GM21528 (cell line): ENCODE measurements around the gene ILDR2.

Experiments
- ATAC-seq: cut with Tn5 transposase; IDR thresholded peaks from one replicate; pipeline ENCODE4 v1.9.1; 2021; ENCODE audit warnings: mild to moderate bottlenecking, moderate library complexity; ENCODE audit not compliant: unreplicated experiment, low FRiP score

The ILDR2 gene

DNA sequence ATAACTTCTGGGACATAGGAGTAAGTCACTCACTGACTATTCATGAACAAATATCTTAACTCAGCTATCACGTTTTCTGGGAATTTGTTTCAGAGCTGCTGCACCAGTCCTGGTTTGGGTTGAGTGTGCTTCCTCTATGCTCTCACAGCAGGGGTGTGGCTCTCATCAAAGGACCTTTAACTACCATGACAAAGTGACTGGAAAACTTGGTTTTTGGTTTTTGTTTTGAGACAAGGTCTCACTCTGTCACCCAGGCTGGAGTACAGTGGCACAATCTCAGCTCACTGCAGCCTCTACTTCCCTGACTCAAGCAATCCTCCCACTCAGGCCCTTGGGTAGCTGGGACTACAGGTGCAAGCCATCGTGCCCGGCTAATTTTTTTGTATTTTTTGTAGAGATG lies 4.1 kb downstream of the ILDR2 start:
- no peak for ATAC-seq

DNA sequence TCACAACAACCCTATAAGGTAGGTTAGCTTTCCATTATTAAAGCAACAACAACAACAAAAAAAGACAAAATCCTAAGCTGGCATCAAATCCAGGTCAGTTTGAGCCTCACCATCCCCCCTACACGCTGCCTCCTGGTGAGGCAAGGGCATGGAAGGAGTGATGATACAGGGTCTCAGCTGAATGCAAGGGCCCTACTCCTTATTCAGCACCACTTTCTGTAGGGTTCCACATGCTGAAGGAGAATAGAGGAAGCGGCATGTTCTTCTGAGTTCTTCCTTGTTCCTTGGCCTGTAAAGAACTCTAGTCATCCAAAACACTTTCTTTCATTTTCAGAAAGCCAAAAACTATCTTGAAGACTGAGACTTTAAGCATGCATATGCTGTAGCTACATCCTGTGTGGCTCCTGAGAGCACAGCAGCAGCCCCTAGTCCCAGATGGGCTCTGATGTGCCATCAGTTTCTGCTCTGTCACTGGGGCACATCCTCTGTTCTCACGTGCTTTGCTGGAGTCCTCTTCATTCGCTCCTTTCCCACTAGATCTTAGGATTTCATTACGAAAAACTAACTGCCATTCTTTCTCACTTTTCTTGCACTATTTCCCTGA lies 6.2 kb downstream of the ILDR2 start:
- ATAC-seq, result no peak

DNA sequence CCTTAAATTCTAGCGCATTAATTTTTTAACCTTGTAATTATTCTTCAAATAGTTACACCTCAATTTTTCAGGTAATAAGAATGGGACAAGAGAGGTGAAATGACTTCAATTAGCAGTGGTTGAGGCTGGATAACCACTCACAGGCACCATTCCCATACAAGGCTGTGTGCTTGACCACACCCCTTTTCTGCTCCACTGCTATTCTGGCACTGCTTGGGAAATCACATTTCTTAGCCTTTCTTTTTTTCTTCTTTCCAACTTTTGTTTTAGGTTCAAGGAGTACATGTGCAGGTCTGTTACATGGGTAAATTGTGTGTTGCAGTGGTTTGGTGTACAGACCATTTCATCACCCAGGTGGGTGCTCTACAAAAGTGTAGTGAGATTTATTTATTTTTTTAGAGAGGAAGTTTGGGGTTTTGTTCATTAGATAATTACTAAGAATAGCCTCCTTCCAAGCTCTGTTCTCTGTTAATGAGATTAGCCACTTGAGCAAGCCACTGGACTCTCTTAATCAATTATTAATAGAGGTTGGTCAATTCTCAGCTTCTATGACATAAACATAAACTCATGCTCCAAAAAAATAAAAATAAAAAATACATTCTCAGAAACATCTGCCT lies 14.4 kb downstream of the ILDR2 start:
- ATAC-seq, result no peak

DNA sequence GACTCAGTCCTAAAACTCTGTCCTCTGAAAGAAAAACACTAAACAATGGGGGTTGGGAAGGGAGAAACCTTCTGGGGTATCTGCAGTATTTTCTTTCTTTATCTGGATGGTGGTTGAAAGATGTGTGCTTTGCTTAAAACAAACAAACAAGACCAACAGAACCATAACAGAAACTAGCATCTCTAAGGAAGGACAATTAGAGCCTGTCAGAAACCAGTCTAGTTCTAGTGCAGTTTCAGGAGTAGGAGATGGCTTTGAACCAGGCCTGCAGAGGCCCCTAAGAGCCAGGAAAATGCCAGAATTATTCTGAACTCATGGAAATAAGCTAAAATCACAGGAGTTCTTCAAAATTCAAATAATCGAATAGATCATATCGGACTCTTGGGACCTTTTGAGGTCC lies 18.5 kb downstream of the ILDR2 start:
- ATAC-seq, result no peak

DNA sequence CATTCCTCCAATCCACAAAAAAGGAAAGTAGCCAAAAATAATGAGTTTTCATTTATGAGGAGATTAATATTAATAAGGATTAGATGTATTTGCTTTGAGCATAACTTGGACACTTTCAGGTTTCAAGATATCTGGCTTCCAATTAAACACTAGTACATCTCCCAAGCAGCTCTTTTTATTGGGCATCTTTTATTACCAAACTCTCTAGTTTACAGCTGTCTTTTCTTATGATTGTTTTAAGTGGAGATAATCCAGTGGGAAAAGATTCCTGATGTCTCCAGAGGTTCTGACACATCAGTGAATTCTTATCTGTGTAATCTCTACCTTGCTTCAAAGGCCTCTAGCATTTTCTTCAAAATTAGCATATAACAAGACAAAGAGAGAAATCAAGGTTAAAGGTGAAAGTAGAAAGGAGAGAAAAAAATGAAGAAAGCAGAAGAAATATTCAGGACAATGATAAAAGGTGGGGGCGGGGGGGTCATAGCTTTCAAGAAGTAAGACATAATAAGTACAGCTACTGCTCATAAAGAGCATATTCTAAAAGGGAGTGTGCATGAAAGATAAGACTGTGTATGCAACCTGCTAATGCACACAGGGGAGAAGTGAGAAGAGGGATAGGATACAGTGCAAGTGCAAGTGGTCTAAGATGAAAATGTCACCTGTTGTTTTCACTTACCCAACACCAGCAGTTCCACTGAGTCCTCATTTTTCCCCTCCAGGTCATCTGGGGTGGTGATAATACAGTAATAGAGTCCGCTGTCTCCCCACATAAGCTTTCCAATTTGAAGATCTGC lies 19.1 kb downstream of the ILDR2 start:
- ATAC-seq, result no peak

DNA sequence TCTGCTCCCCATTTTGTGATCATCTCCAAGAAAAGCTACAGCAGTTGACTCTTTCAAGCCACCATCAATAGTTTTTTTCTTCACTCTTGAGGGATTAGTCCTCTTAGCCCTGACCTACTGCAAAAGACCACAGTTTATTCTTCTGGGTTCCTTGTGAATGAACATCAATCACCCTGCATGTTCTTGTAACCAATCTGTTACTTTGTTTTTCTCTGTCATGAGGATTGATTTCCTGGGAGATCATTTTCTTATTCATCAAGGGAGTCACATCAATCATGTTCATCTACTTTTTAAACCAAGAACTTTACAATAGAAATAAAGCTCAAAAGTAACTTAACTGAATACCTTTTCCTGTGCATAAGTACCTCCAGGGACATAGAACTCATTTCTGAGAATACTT lies 21.8 kb downstream of the ILDR2 start:
- ATAC-seq, result no peak

DNA sequence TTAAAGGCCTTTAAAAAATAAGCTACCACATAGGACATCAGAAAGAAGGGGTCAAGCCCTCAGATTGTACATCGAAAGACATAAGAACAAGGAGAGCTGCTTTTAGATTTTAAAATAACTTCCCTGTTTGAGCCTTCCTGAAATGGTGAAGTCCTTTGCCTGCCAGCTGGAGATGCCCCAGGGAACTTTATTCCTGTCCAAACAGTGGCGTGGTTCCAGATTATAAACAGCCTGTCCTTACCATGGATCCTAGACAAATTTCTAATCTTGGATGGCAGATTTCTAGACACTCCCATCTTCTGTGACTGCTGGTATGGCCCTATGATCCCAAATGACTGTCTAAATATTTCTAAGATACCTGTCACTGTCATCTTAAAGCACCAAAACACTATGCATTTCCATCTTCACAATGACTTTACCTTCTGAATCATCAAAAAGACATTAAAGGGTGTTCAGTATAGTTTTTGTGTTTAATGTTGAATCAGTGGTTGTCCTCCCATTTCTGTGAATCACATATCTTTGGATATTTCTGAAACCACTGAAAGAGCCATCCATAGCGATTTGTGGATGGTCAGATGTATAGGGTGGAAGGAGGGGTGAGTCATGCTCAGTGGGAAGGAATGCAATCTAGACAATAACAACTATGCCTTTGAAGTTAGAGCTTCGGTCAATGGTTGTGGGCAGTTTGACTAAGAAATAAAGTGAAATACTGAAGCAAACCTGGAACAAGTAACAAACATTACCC lies 23.2 kb downstream of the ILDR2 start:
- no peak for ATAC-seq

DNA sequence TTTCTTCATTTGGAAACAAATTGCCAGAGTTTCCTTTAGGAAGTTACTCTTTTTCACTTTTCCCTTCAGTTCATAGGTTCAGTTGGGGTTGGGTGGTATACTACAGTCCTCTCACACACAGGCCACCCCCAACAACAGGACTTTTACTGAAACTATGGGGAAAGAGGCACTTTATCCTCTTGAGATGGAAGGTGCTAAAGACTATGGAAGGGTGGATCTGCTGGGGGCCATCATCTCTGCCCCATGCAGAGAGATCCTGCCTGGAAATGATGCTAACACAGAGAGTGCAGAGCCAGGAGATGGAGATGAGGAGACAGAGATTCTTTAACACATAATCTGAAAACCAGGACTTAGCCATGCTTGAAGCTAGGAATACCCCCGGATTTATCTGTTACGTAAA lies 24.3 kb downstream of the ILDR2 start:
- ATAC-seq, result no peak

DNA sequence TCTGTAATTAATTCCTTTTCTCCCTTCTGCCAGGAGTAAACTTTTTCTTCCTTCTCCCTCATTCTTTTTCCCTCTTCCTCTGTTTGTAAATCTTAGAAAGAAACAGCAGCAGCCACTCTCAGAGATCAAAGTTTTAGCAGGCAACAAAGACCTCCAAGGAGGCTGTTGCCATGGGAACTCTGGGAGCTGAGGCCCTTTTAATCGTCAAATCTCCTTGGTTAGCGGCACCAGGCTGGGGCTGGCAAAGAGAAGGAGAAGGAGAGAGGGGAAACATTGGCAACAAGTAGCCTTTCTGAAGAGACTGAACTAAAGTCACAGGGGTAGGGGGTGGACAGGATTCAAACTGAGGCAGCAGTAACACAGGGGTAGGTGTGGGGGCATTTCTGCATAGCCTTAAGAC lies 25.2 kb downstream of the ILDR2 start:
- no peak for ATAC-seq

DNA sequence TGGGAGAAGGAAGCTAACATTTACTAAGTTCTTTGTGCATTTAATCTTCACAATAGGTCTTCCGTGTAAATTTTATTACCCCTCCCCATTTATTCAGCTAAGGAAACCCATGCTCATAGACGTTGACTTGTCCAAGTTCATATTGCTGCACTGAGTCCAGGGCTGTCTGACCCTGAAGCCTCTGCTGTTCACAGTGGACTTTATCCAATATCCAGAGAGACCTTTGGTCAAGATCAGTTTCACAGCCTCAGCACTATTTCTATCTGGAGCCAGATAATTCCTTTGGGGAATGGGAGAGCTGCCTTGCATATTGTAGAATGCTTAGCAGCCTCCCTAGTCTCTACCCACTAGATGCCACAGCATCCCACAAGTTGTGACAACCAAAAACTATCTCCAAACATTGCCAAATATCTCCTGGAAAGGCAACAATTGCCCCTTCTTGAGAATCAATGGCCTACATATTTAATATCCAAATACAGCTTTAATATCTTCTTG lies 26.4 kb downstream of the ILDR2 start:
- ATAC-seq, result no peak

DNA sequence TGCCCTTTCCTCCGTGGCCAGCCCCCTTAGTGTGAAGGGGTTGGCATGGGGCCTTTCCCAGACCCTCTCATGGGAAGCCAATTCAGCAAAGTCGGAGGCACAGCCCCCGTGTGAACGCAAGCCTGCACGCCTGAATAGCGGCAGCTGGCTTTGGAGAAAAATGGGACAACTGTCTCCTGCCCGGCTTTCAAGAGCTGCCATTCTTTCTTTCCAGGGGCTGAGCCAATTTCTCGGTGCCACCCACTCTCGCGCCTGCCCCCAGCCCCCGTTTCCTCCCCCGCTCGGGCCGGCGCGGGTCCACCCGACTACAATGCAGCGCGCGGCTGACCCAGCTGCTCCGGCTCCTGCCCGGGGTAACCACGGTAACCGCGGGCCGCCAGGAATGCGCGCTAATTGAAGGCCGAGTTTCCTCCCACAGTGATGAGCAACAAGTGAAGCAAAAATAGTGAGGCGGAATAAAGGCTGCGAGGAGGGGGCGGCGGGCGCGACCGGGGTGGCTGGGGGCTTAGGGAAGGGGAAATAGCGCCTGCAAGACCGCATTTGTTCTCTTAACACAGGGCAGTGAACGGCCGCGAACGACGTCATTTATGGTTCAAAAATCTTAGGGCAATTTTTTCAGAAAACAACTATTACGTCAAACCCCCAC lies 27.8 kb downstream of the ILDR2 start:
- ATAC-seq, result no peak

DNA sequence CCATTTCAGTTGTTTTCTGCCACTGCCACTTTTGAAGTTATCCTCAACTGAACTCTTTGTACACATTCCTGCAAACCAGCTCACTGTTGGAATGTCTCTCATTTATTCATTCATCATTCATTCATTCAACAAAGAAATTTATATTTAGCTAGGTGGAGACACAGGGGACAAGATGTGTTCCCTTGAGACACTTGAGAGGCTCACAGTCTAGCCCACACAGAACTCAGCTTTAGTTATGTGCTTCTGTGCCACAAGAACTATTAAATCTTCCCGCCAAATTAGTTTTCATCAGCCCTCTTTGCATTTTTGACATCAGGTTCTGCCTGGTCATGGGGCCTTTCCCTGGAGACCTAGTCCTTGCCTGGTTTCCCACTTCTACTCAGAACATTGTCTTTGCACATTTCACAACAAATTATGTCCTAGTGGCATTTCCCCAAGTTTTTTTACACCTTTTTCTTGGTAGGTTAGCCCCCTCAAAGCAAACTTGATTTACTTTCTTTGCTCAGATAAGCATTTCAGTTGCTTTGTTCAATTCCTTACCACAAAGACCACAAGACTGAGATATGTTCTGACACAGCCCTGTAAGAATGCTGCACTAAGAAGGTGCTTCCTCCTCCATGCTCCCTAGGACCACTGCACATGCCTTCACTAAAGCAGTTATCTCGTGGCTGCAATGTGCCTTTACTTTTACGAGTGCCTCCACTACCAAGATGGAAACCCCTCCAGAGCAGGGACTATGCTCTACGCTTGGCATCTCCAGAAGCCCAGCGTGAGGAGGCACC lies 31.0 kb downstream of the ILDR2 start:
- ATAC-seq, result no peak

DNA sequence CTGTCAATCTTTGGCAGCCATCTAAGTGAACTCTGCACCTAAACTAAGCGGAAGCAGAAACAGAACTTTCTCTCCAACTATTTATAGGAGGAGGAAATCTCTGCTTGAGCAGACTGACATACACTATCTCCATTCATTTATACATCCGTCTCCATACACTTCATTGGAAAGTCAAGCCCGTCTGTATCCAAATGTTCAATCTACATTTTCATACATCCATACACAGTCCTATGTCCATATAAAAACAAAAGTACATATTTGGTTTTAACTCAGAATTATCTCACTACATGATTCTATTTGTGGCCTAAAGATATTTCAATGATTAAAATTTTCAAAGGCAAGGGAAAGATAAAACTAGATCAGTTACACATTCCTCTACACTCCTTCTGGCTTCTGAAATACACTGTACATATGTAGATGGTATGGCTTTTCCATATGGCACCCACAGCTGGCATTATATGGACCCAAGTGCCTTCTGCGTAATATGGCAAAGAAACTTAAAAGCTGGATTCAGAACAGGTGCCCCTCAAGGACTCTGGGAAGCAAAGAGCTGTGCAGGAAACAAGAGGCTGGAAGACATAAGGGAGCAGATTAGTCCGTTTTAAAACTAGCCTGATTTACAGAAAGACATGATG lies 35.5 kb downstream of the ILDR2 start:
- no peak for ATAC-seq

DNA sequence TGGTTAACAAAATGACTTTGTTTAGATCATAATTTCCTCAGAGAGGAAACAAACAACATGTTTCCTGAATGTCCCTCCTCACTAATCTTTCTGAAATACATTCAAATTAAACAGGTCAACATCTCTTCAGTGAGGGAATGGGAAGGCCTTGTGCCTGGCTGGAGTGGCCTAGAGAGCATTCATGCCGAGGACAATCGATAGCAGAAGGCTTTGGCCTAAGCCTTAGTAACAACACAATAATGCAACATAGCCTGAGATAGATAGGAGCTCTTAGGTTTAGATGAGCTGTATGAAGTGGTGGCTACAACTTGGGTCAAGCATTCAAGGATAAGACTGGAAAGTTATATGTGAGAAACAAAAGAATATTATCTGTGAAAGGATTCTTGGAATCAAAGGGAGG lies 37.4 kb downstream of the ILDR2 start:
- ATAC-seq, result no peak

DNA sequence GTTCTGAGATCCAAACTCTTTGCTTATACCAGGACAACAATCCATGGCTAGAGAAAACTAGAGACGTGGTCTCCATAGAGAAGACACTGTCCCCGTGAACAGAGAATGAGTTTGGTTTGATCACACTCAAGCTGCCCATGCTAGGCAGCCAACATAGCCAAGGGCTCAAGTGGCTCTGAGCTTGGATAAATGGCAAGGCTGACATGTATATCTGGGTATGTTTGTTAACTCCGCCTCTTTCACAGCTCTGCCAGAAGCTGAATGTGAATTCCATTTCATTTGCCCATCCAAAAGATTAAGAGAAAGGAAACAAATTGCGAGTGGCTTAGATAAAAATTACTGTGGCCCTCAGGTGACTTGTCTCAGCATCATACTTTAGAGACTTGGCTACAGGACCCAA lies 38.0 kb downstream of the ILDR2 start:
- ATAC-seq, result no peak

DNA sequence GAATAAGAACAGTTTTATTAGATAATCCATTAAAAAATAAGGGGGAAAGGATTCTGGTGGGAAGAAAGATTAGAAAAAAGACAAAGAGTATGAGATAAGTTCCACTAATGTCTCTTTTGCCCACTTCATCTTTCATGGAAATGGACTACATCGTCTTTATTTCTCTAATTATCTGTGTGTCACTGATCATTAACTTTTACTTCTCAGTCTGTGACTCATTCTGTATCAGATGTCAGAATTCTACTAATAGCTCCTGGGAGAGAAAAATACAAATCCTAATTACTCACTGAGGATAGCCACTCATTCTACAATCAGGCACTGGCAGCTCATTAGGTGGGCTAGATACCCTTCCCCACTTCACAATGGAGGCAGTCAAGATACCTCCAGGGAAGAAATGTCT lies 41.7 kb downstream of the ILDR2 start:
- ATAC-seq, result no peak

DNA sequence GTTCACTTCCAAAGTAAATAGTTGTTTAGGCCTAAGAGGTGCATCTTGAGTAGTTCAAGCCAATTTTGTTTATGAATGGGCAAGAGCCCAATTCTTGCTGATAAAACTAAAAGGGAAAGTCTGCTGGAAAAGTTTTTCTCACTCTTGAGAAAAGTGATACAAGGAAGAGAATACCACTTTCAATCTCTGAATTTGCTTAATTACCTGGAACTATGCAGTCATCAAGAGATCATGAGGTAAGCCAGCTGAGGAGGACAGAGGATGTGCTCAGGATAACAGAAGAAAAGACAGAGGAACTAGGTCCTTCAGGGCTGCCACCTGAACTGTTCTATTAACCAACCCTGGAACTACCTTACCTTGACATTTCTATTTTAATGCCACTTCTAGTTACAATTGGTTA lies 42.2 kb downstream of the ILDR2 start:
- no peak for ATAC-seq

DNA sequence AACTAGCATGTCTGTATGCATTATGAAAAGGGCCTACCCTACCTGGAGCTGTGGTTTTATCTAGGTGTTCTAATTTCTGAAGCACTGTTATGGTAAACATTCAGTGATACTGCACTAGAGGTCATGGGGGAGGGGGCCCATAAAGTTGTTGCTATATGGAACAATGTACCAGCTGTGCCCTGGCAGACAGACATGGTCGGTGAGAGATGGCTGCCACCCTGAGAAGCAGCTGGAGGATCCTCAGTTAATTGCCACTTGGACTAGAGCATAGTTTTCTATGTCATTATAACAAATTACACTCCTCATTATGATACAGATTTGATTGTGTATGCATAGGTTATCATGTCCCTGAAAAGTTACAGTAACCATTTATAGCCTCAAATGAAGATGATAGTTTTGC lies 45.4 kb downstream of the ILDR2 start:
- no peak for ATAC-seq

DNA sequence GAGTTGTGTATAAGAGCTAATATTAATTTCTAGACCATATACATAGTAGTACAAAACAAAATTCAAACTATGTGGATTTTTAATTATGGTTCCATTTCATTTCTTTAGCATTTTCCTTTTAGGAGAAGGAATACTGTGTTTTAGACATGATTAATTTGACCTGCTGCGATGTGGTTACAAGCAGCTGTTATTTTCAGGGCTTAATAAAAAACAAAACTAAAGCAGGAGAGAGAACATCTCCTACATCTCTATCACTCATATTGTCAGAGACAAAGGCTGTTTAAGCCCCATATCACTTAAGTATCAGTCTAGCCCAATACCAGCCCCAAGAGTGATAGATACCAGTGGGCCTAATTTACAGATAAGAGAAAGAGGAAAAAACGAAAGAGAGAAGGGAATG lies 47.6 kb downstream of the ILDR2 start:
- no peak for ATAC-seq
